Loucy (cell line): ENCODE results near the gene ELOVL6.

Experiments used
- H2AFZ ChIP-seq: fragments of 200-600 bp; sonication (generic); 2 replicates; pipeline ENCODE4 v1.6.0; 2016; ENCODE audit warnings: antibody characterized with exemption, mild to moderate bottlenecking, low read length, moderate library complexity
- H3F3A ChIP-seq: fragments of 200-600 bp; 2 replicates; pipeline ENCODE4 v1.6.0; 2016; ENCODE audit warnings: antibody characterized with exemption, low read depth, mild to moderate bottlenecking
- H3K27me3 ChIP-seq: fragments of 200-600 bp; sonication (generic); 2 replicates; pipeline ENCODE4 v1.6.1; 2014; ENCODE audit warnings: low read length, mild to moderate bottlenecking; ENCODE audit not compliant: insufficient read depth, poor library complexity, severe bottlenecking
- H3K36me3 ChIP-seq: fragments of 200-600 bp; sonication (generic); 2 replicates; pipeline ENCODE4 v1.6.1; 2016; ENCODE audit warnings: low read length; ENCODE audit not compliant: insufficient read depth
- H3K4me1 ChIP-seq: fragments of 200-600 bp; sonication (generic); 2 replicates; pipeline ENCODE4 v1.5.1; 2014; ENCODE audit warnings: low read length, mild to moderate bottlenecking; ENCODE audit not compliant: insufficient read depth, poor library complexity, severe bottlenecking
- H3K4me2 ChIP-seq: fragments of 200-600 bp; sonication (generic); 2 replicates; pipeline ENCODE4 v1.6.0; 2014; ENCODE audit warnings: antibody characterized with exemption, low read length, low read depth, mild to moderate bottlenecking; ENCODE audit not compliant: poor library complexity, severe bottlenecking
- H3K4me3 ChIP-seq: fragments of 200-600 bp; sonication (generic); 2 replicates; pipeline ENCODE4 v1.5.1; 2014; ENCODE audit warnings: low read length, mild to moderate bottlenecking, mixed read lengths; ENCODE audit not compliant: poor library complexity, severe bottlenecking
- H3K79me2 ChIP-seq: fragments of 200-600 bp; sonication (generic); 2 replicates; pipeline ENCODE4 v1.6.1; 2014; ENCODE audit warnings: low read length; ENCODE audit not compliant: insufficient read depth
- H3K9ac ChIP-seq: fragments of 200-600 bp; sonication (generic); 2 replicates; pipeline ENCODE4 v1.6.0; 2014; ENCODE audit warnings: mild to moderate bottlenecking, low read depth, low read length, moderate library complexity; ENCODE audit not compliant: poor library complexity, severe bottlenecking
- H3K9me2 ChIP-seq: fragments of 200-600 bp; sonication (generic); replicated peaks from 2 replicates; pipeline ENCODE4 v1.6.1; 2016; ENCODE audit warnings: low read depth, low read length, mixed read lengths
- H3K9me3 ChIP-seq: fragments of 200-600 bp; sonication (generic); 2 replicates; pipeline ENCODE4 v1.6.1; 2014; ENCODE audit warnings: mild to moderate bottlenecking, antibody characterized with exemption, low read length, low read depth; ENCODE audit not compliant: insufficient read depth
- H4K20me1 ChIP-seq: fragments of 200-600 bp; sonication (generic); 2 replicates; pipeline ENCODE4 v1.6.0; 2014; ENCODE audit warnings: antibody characterized with exemption, low read length, mild to moderate bottlenecking; ENCODE audit not compliant: insufficient read depth, poor library complexity, severe bottlenecking
- EZH2phosphoT487 ChIP-seq: fragments of 200-600 bp; IDR thresholded peaks from 2 replicates; pipeline ENCODE4 v1.6.1; 2018; ENCODE audit warnings: antibody characterized with exemption, mild to moderate bottlenecking, moderate library complexity, borderline replicate concordance
- TF ChIP-seq, protein P1 (sequence below): fragments of 200-600 bp; sonication (generic); conservative IDR thresholded peaks from 2 replicates; pipeline ENCODE4 v1.5.1; 2014; ENCODE audit warnings: mild to moderate bottlenecking, antibody characterized with exemption, low read length

The ELOVL6 gene

GRCh38 chr4:110120506-110120905 lies 77.9 kb downstream of the ELOVL6 start:
- Histone ChIP-seq H3K4me1 (peaks cover 39% of the 10 kb centered on the region), H4K20me1 (no peaks in the 10 kb centered on the region), H3K36me3 (no peaks in the 10 kb centered on the region; the same call in 1 of the 2 replicates), H3F3A (peaks cover 8% of the 10 kb centered on the region), H3K9ac (no peak overlapping the region), H3K27me3 (no peaks in the 10 kb centered on the region), H3K9me3 (no peaks in the 10 kb centered on the region), H3K9me2 (no peaks in the 10 kb centered on the region), H3K4me2 (no peak overlapping the region), H2AFZ (no peak overlapping the region), H3K79me2 (peaks cover 16% of the 10 kb centered on the region), H3K4me3 (no peak overlapping the region)
- TF ChIP-seq EZH2phosphoT487 = no peak
- TF ChIP-seq, protein P1, sequence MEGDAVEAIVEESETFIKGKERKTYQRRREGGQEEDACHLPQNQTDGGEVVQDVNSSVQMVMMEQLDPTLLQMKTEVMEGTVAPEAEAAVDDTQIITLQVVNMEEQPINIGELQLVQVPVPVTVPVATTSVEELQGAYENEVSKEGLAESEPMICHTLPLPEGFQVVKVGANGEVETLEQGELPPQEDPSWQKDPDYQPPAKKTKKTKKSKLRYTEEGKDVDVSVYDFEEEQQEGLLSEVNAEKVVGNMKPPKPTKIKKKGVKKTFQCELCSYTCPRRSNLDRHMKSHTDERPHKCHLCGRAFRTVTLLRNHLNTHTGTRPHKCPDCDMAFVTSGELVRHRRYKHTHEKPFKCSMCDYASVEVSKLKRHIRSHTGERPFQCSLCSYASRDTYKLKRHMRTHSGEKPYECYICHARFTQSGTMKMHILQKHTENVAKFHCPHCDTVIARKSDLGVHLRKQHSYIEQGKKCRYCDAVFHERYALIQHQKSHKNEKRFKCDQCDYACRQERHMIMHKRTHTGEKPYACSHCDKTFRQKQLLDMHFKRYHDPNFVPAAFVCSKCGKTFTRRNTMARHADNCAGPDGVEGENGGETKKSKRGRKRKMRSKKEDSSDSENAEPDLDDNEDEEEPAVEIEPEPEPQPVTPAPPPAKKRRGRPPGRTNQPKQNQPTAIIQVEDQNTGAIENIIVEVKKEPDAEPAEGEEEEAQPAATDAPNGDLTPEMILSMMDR = no peak

DNA sequence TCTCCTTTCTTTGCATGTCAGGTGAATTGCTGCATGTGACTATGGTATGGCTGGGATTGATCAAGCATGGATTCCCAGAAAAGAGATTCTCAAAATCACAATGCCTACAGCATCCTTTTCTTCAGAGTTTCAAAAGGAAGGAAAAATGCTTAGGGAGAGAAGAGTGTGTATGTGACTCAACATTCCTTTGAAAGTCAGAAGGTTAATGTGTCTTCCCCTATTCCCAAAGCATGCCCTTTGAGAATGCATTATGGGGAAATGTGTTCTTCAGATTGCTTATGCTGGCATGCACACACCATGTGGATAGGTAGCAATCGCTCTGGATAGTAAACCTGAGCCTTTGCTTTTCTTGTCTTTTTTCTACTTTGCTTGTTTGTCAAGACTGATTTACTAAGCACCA lies 78.5 kb downstream of the ELOVL6 start:
- H3K79me2 ChIP-seq = peaks cover 22% of the 10 kb centered on the region
- no peaks in the 10 kb centered on the region for H4K20me1 ChIP-seq
- H3K36me3 ChIP-seq = no peaks in the 10 kb centered on the region; the same call in 1 of the 2 replicates
- H3K27me3 ChIP-seq = no peaks in the 10 kb centered on the region
- peak overlapping the region; percentile 38 for H3K4me3 ChIP-seq
- H3F3A ChIP-seq = peaks cover 8% of the 10 kb centered on the region
- TF ChIP-seq, protein P1 = no peak
- no peak for TF ChIP-seq EZH2phosphoT487
- peaks cover 44% of the 10 kb centered on the region for H3K4me1 ChIP-seq
- H3K9ac ChIP-seq = peak overlapping the region; percentile 31
- no peaks in the 10 kb centered on the region for H3K9me3 ChIP-seq
- no peaks in the 10 kb centered on the region for H3K9me2 ChIP-seq
- no peak overlapping the region for H2AFZ ChIP-seq
- peak overlapping the region; percentile 51 for H3K4me2 ChIP-seq

DNA sequence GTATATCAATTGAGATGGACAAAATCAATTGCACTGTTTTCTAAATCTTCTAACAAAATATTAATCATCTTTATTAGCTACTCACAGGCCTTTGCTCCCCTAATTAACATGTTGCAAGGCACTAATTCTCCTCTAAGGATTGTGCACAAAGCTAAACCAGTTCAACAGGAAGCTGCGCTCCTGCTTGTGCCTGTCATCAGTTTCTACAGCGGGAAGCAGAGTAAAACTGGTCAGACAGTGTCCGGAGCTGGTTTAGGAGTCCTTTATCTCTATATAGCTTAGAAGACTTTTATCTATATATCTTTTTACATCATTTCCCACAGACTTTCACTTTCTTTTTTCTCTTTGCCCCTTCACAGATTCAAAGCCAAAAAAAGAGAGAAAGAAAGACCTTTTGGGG lies 79.1 kb downstream of the ELOVL6 start:
- Histone ChIP-seq H3K9me3 (no peaks in the 10 kb centered on the region), H3F3A (peaks cover 8% of the 10 kb centered on the region), H2AFZ (no peak overlapping the region), H3K4me3 (peak overlapping the region; percentile 38), H3K27me3 (no peaks in the 10 kb centered on the region), H3K4me1 (peaks cover 49% of the 10 kb centered on the region), H3K79me2 (peaks cover 28% of the 10 kb centered on the region), H3K9ac (peak overlapping the region; percentile 31), H3K36me3 (no peaks in the 10 kb centered on the region; the same call in 1 of the 2 replicates), H3K4me2 (peak overlapping the region; percentile 51), H3K9me2 (no peaks in the 10 kb centered on the region), H4K20me1 (no peaks in the 10 kb centered on the region)
- TF ChIP-seq EZH2phosphoT487 = no peak
- TF ChIP-seq, protein P1 = no peak
